H1 (cell line): Measurements from ENCODE around the gene C5orf15. TPM values are rescaled to one million over a fixed set of nuclear protein-coding genes. Genes with fewer than 3 reads are reported as not detected.
A peak's percentile ranks its signal among the peaks of the same experiment; 100 is the strongest.

Experiments used
- CTCF ChIA-PET: fragments of 300-600 bp; sonication (Branson Sonifier 250); formaldehyde crosslinking; loops from one replicate; lab custom pipeline; 2021; ENCODE audit not compliant: partially characterized antibody; lab: Charles Lee
- POLR2A ChIA-PET: fragments of 300-600 bp; sonication (Branson Sonifier 250); formaldehyde crosslinking; loops from one replicate; lab custom pipeline; 2021; ENCODE audit warnings: inconsistent platforms; ENCODE audit not compliant: partially characterized antibody; lab: Charles Lee
- DNase-seq, 2 experiments: peaks; one replicate each; pipeline versions ENCODE4 v3.0.0 to v3.0.0-alpha.2; 2010 to 2022; ENCODE audit warnings: low spot score in 2 of 2, low read depth in 1 of 2, mixed read lengths in 1 of 2
- FAIRE-seq: peaks from 2 replicates; lab custom pipeline; 2011; peaks lifted over from hg19 to GRCh38; lab: Jason Lieb, UNC
- H2AFZ ChIP-seq: 2 replicates; pipeline ENCODE4 v1.8.1; 2012; ENCODE audit warnings: low read length, inconsistent platforms
- H2AK5ac ChIP-seq: 2 replicates; pipeline ENCODE4 v1.6.1; 2013; ENCODE audit warnings: low read depth, low read length
- H2BK120ac ChIP-seq: replicated peaks from 2 replicates; pipeline ENCODE3; 2013; ENCODE audit warnings: low read depth, low read length, inconsistent platforms
- H2BK12ac ChIP-seq: 2 replicates; pipeline ENCODE4 v1.6.1; 2013; ENCODE audit warnings: low read depth, low read length
- H2BK15ac ChIP-seq: 2 replicates; pipeline ENCODE4 v1.6.1; 2013; ENCODE audit warnings: low read length
- H2BK20ac ChIP-seq: 2 replicates; pipeline ENCODE4 v1.6.1; 2013; ENCODE audit warnings: low read length
- H2BK5ac ChIP-seq: 2 replicates; pipeline ENCODE4 v1.6.1; 2013; ENCODE audit warnings: low read depth, low read length
- H3K14ac ChIP-seq: 2 replicates; pipeline ENCODE4 v1.6.1; 2013; ENCODE audit warnings: inconsistent platforms; ENCODE audit not compliant: insufficient read length
- H3K18ac ChIP-seq: 2 replicates; pipeline ENCODE4 v1.6.1; 2013; ENCODE audit warnings: low read length; ENCODE audit errors: extremely low read depth
- H3K23ac ChIP-seq: 2 replicates; pipeline ENCODE4 v1.6.1; 2013; ENCODE audit warnings: inconsistent platforms; ENCODE audit not compliant: insufficient read length
- H3K23me2 ChIP-seq: 2 replicates; pipeline ENCODE4 v1.6.1; 2013; ENCODE audit warnings: low read depth, low read length
- H3K27ac ChIP-seq: 2 replicates; pipeline ENCODE4 v1.6.1; 2011; ENCODE audit warnings: low read depth, low read length, inconsistent platforms
- H3K27me3 ChIP-seq, 4 experiments: replicated peaks in 1 of 4; 1 replicate in 1 of 4; 2 replicates in 3 of 4; pipeline versions ENCODE4 v1.6.1 to v1.8.1; 2011 to 2013; ENCODE audit warnings: low read length in 3 of 4, mild to moderate bottlenecking in 3 of 4, inconsistent platforms in 2 of 4, mixed read lengths in 2 of 4, moderate library complexity in 1 of 4; ENCODE audit not compliant: control insufficient read depth in 3 of 4, insufficient read depth in 3 of 4; ENCODE audit errors: extremely low read depth in 1 of 4
- H3K36me3 ChIP-seq, 4 experiments: 2 replicates each; pipeline versions ENCODE4 v1.6.1 to v1.8.1; 2011 to 2013; ENCODE audit warnings: mild to moderate bottlenecking in 4 of 4, low read length in 3 of 4, moderate library complexity in 2 of 4, control low read depth in 1 of 4, inconsistent platforms in 1 of 4; ENCODE audit not compliant: insufficient read depth in 4 of 4, control insufficient read depth in 2 of 4
- H3K4ac ChIP-seq: replicated peaks from 2 replicates; pipeline ENCODE3; 2013; ENCODE audit warnings: low read length, low read depth, mixed read lengths, inconsistent platforms; ENCODE audit not compliant: insufficient read length
- H3K4me1 ChIP-seq, 4 experiments: replicated peaks in 1 of 4; 1 replicate in 1 of 4; 2 replicates in 3 of 4; pipeline versions ENCODE4 v1.6.1 to v1.8.1; 2011 to 2013; ENCODE audit warnings: low read length in 3 of 4, inconsistent platforms in 2 of 4, mixed read lengths in 1 of 4; ENCODE audit not compliant: insufficient read depth in 4 of 4, control insufficient read depth in 3 of 4
- H3K4me2 ChIP-seq, 2 experiments: 2 replicates each; pipeline versions ENCODE4 v1.6.1 to v1.8.1; 2011 to 2013; ENCODE audit warnings: low read depth in 2 of 2, low read length in 2 of 2, control low read depth in 1 of 2, inconsistent platforms in 1 of 2, mild to moderate bottlenecking in 1 of 2; ENCODE audit not compliant: insufficient read depth in 1 of 2
- H3K4me3 ChIP-seq, 4 experiments: fragments of 200-600, 300-600 bp in 1 of 4; sonication (generic), shearing (Covaris generic), sonication (Bioruptor Twin) in 1 of 4; 2 replicates each; pipeline versions ENCODE4 v1.5.1 to v1.8.1; 2011 to 2016; ENCODE audit warnings: low read length in 4 of 4, low read depth in 3 of 4, control low read depth in 2 of 4, inconsistent platforms in 2 of 4, mild to moderate bottlenecking in 2 of 4, mixed read lengths in 1 of 4, moderate library complexity in 1 of 4; ENCODE audit not compliant: insufficient read depth in 2 of 4; ENCODE audit errors: extremely low read depth in 1 of 4
- H3K56ac ChIP-seq: replicated peaks from 2 replicates; pipeline ENCODE3; 2013; ENCODE audit warnings: low read depth, mild to moderate bottlenecking, mixed read lengths, low read length, inconsistent platforms; ENCODE audit not compliant: insufficient read length
- H3K79me1 ChIP-seq: 2 replicates; pipeline ENCODE4 v1.6.1; 2013; ENCODE audit warnings: low read depth, low read length, control low read depth
- H3K79me2 ChIP-seq, 2 experiments: 2 replicates each; pipeline versions ENCODE4 v1.6.1 to v1.8.1; 2012 to 2013; ENCODE audit warnings: low read length in 2 of 2, mild to moderate bottlenecking in 2 of 2, inconsistent platforms in 1 of 2; ENCODE audit not compliant: insufficient read depth in 2 of 2, control insufficient read depth in 1 of 2
- H3K9ac ChIP-seq, 4 experiments: replicated peaks in 1 of 4; 1 replicate in 1 of 4; 2 replicates in 3 of 4; pipeline versions ENCODE4 v1.6.1 to v1.8.1; 2011 to 2013; ENCODE audit warnings: low read depth in 3 of 4, low read length in 3 of 4, control low read depth in 2 of 4, mild to moderate bottlenecking in 2 of 4, moderate library complexity in 2 of 4, inconsistent platforms in 1 of 4; ENCODE audit errors: extremely low read depth in 1 of 4
- H3K9me3 ChIP-seq, 2 experiments: 2 replicates each; pipeline versions ENCODE4 v1.6.1 to v1.8.1; 2012 to 2013; ENCODE audit warnings: mild to moderate bottlenecking in 2 of 2, moderate library complexity in 2 of 2, control low read depth in 1 of 2, inconsistent platforms in 1 of 2, low read depth in 1 of 2, low read length in 1 of 2, mixed read lengths in 1 of 2; ENCODE audit not compliant: insufficient read depth in 2 of 2
- H4K20me1 ChIP-seq, 2 experiments: replicated peaks in 1 of 2; 2 replicates each; pipeline versions ENCODE3 to v1.8.1; 2011 to 2013; ENCODE audit warnings: inconsistent platforms in 2 of 2, low read length in 2 of 2, mild to moderate bottlenecking in 1 of 2; ENCODE audit not compliant: insufficient read depth in 2 of 2, control insufficient read depth in 1 of 2
- H4K5ac ChIP-seq: 2 replicates; pipeline ENCODE4 v1.6.1; 2013; ENCODE audit warnings: low read length, low read depth, mixed read lengths, inconsistent platforms; ENCODE audit not compliant: insufficient read length
- H4K8ac ChIP-seq: 2 replicates; pipeline ENCODE4 v1.8.0; 2013; ENCODE audit warnings: mild to moderate bottlenecking, moderate library complexity, low read length, inconsistent platforms; ENCODE audit not compliant: insufficient read depth; ENCODE audit errors: extremely low read depth
- H4K91ac ChIP-seq: replicated peaks from 2 replicates; pipeline ENCODE3; 2013; ENCODE audit warnings: low read length, mixed read lengths, inconsistent platforms; ENCODE audit not compliant: insufficient read length
- CBX8 ChIP-seq: fragments of 300-800, 300-1000 bp; sonication (generic); IDR thresholded peaks from 2 replicates; pipeline ENCODE4 v1.7.1; 2016; ENCODE audit warnings: low read depth, low read length, borderline replicate concordance
- CTBP2 ChIP-seq: IDR thresholded peaks from 2 replicates; pipeline ENCODE4 v1.7.0; 2011; ENCODE audit warnings: borderline replicate concordance, mild to moderate bottlenecking, moderate library complexity, mixed read lengths, low read length; ENCODE audit not compliant: insufficient read depth, insufficient read length
- EP300 ChIP-seq, 2 experiments: IDR thresholded peaks; 1 replicate in 1 of 2; 2 replicates in 1 of 2; pipeline ENCODE4 v1.6.1; 2011 to 2012; ENCODE audit warnings: low read depth in 2 of 2, low read length in 2 of 2, mild to moderate bottlenecking in 2 of 2, borderline replicate concordance in 1 of 2, inconsistent platforms in 1 of 2, moderate library complexity in 1 of 2
- NRF1 ChIP-seq: IDR thresholded peaks from 2 replicates; pipeline ENCODE4 v1.6.1; 2011; ENCODE audit warnings: mild to moderate bottlenecking, low read depth, low read length, improper control_type of control experiment
- TCF12 ChIP-seq: IDR thresholded peaks from 2 replicates; pipeline ENCODE4 v1.6.1; 2011; ENCODE audit warnings: low read depth, mild to moderate bottlenecking, low read length
- WGBS, 2 experiments: shearing (Covaris generic) in 1 of 2; methylation state at CpG; one replicate each; pipeline versions ENCODE4 v1.1.6 to v1.1.7; 2013 to 2015; ENCODE audit warnings: low lambda C conversion rate in 2 of 2, mixed read lengths in 2 of 2, inconsistent platforms in 1 of 2, low coverage in 1 of 2, missing lambda C conversion rate in 1 of 2; ENCODE audit not compliant: insufficient replicate concordance in 2 of 2, insufficient coverage in 1 of 2, insufficient read length in 1 of 2; ENCODE audit errors: extremely low coverage in 1 of 2, missing lambda C conversion rate in 1 of 2; 5-methylcytosine and 5-hydroxymethylcytosine counted together
- polyA plus RNA-seq, 7 experiments: library from polyadenylated mRNA; depleted of rRNA in 3 of 7; stranded (reverse) in 5 of 7; unstranded in 2 of 7; fragments of >200 nt in 5 of 7; fragments of 200-250 nt in 2 of 7; gene quantifications; 1 replicate in 5 of 7; 2 replicates in 1 of 7; 4 replicates in 1 of 7; pipeline versions ENCODE4 v1.2.1 to v1.2.3, GENCODE V29; 2011 to 2013; ENCODE audit warnings: missing spikeins in 2 of 7, mixed read lengths in 2 of 7
- total RNA-seq: library from RNA; stranded (reverse); fragmentation: NEBNext Ultra II Directional; extraction: Animal tissue kit (Norgen Biotek cat#: 25700); gene quantifications from 2 replicates; pipeline ENCODE4 v1.2.1, GENCODE V29; 2021

The C5orf15 gene
- total and polyA plus RNA-seq, 2 of the 8 experiments (the other 6 are each of a cell fraction or from before 2014, with no cell fraction given), result 31.7 to 39.3 TPM

DNA sequence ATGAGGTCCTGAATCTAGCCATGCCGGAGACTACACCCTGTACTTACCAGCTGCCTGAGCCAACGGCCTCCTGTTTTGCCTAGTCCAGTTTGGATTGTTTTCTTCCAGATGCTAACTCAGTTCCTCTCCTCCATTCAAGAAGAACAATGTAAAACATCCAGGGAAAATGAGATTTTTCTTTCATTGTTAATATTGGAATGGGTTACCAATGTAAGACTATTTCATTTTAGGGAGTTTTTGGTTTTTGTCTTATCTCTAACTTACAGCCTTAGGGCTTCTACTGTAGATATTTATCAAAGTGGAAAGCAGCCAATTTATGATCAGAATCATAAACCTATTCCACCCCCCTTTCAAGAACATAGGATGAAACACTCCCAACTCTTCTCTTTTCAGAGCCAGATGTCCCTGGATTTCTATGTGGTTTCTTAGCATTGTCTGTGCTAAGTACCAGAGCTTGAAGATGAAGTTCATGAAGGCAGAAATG is 39.9 kb upstream of the C5orf15 start:
- H3K36me3 ChIP-seq, result no peaks in the 10 kb centered on the region
- H2BK20ac ChIP-seq, result no peak overlapping the region
- DNase-seq (no peak), FAIRE-seq (no peak)
- no peak overlapping the region for H3K27ac ChIP-seq
- H3K9ac ChIP-seq, result no peak overlapping the region
- H2BK15ac ChIP-seq, result no peak overlapping the region
- H4K20me1 ChIP-seq, result peaks cover under 1% of the 10 kb centered on the region in 2 experiments
- peaks cover 12% of the 10 kb centered on the region; the same call in 1 of the 2 replicates for H3K23me2 ChIP-seq
- no peak overlapping the region for H4K91ac ChIP-seq
- ChIA-PET CTCF (interaction anchor here (0.6 to 2.2 kb wide), 9 partner anchors 10 to 1485 kb away, joined by 3 to 12 read pairs (median 8); no protein-coding TSS in a partner anchor), POLR2A (interaction anchor here (1.4 kb wide), 1 partner anchor 9 kb away, joined by 3 read pairs; no protein-coding TSS in a partner anchor)
- peaks cover 3 to 21% (median 10%) of the 10 kb centered on the region in 4 experiments for H3K4me1 ChIP-seq
- H3K9me3 ChIP-seq, result no peaks in the 10 kb centered on the region
- peak overlapping the region; percentile 79; the same call in 1 of the 2 replicates for H2AFZ ChIP-seq
- no peak overlapping the region for H3K56ac ChIP-seq
- H3K4me2 ChIP-seq, result peak overlapping the region; percentile 31 to 40; a peak in 2 of 4 replicates
- peaks cover 9 to 11% of the 10 kb centered on the region in 2 experiments for H3K79me2 ChIP-seq
- H3K79me1 ChIP-seq, result no peaks in the 10 kb centered on the region
- no peak overlapping the region; the same call in 1 of the 2 replicates for H3K18ac ChIP-seq
- H4K5ac ChIP-seq, result peak overlapping the region; percentile 27
- no peak overlapping the region for H3K4ac ChIP-seq
- H2BK5ac ChIP-seq, result no peak overlapping the region
- no peak overlapping the region for H2AK5ac ChIP-seq
- no peaks in the 10 kb centered on the region for H3K27me3 ChIP-seq
- TF ChIP-seq CBX8 (no peak), EP300 (IDR thresholded peaks at IDR 0.05; ENCODE audit: borderline replicate concordance in 1 of 2, low read depth in 2 of 2, low read length in 2 of 2) (no peak), NRF1 (no peak), TCF12 (no peak), CTBP2 (no peak)
- no peak overlapping the region for H3K4me3 ChIP-seq
- 43% methylated on average over 2 of the region's 2 CpGs; no CpG with 5 or more reads in 1 of the 2 experiments for WGBS, 2 experiments
- no peak overlapping the region for H2BK12ac ChIP-seq
- no peak overlapping the region for H4K8ac ChIP-seq
- H3K23ac ChIP-seq, result no peak overlapping the region
- no peak overlapping the region for H2BK120ac ChIP-seq
- H3K14ac ChIP-seq, result no peak overlapping the region
